ENCODE data around the gene ARHGEF26.
"Not testable (repeated sequence)": the region's sequence is repeated elsewhere in the genome, so short reads cannot be mapped to it uniquely, and the experiment has no call there.

The ARHGEF26 gene

GRCh38 chr3:154120961-154121700 is at the start of gene ARHGEF26:
Gene ARHGEF26 (plus strand): TSS chr3:154121390. CDS start chr3:154121993, 603 bp downstream.
- peak; percentile 60 for DNase-seq (ENCODE audit: low spot score)

DNA sequence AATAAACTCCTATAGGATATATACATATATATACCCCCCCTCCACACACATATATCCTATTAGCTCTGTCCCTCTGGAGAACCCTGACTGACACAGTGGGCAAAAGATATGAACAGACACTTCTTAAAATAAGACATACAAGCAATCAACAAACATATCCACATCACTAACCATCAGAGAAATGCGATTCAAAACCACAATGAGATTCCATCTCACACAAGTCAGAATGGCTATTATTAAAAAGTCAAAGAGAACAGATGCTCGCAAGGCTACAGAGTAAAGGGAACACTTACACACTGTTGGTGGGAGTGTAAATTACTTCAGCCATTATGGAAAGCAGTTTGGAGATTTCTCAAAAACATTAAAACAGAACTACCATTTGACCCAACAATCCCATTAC is 46.2 kb upstream of the ARHGEF26 start:
- no peak for DNase-seq (ENCODE audit: low spot score)

- no peak for DNase-seq (ENCODE audit: low spot score)
These were observed 42.5 kb upstream of the ARHGEF26 start for GRCh38 chr3:154078672-154079071.

DNA sequence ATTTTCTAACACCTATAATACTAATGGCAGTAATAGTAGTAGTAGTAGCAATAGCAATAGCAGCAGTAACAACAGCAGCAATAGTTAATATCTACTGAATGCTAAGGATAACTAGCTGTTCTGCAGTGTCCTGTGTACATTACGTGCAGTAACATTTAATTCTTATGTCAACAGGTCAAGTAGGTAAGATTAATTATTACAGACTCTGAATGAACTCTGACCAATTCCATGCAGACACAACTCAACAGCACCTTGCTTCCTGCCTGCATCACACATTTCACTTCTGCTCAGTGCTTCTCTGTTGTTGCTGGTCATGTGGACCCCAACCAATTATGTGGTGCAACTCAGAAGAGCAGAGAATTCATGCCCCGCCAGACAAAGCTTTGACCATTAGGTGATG is 39.9 kb upstream of the ARHGEF26 start:
- DNase-seq (ENCODE audit: low spot score), result no peak

GRCh38 chr3:154085071-154085470 is 36.1 kb upstream of the ARHGEF26 start:
- no peak for DNase-seq (ENCODE audit: low spot score)

DNA sequence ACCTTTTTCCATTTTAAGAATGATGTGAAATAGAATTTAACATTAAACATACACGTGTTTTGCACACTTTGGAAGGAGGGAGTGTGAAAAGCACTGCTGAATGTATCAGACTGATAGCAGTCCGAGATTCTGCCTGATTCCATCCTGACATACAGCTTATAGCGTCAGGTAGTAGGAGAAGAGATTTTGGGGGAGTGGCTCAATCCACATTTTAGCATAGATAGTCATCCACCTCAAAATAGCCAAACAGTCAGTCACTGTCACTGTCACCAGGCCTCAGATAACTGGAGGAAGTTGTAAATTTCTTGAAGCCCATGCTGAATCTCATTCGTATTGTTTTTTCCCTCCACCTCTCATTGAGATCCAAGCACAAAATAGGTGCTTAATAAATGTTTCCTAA is 35.4 kb upstream of the ARHGEF26 start:
- no peak for DNase-seq (ENCODE audit: low spot score)

DNA sequence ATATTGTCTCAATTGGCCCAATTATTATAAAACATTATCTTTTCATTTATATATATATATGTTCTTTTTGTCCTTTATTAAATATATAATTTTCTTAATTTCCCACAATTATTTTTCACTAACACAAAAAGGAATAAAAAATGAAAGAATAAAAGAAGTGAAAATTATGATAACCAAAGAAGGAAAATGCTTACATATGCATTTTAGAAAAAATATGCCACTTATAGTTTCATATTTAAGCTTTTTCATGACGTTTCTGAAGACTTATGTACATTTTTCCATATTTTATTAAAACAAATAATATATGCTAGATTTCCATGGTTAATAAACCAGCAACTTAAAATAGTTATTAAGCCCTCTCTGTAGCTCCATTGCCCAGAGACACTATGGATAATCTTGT is 34.9 kb upstream of the ARHGEF26 start:
- no peak for DNase-seq (ENCODE audit: low spot score)

DNA sequence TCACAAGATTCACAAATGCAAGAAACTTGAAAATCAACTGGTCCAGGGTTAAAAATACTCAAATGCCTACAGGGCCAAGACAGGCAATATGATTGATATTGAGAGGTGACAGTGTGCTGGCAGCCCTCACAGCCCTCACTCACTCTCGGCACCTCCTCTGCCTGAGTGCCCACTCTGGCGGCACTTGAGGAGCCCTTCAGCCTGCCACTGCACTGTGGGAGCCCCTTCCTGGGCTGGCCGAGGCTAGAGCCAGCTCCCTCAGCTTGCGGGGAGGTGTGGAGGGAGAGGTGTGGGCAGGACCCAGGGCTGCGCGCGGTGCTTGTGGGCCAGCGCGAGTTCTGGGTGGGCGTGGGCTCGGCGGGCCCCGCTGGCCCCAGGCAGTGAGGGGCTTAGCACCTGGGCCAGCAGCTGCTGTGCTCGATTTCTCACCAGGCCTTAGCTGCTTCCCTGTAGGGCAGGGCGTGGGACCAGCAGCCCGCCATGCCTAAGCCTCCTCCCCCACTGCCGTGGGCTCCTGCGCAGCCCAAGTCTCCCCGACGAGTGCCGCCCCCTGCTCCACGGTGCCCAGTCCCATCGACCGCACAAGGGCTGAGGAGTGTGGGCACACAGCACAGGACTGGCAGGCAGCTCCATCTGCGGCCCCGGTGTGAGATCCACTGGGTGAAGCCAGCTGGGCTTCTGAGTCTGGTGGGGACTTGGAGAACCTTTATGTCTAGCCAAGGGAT is 33.3 kb upstream of the ARHGEF26 start:
- DNase-seq (ENCODE audit: low spot score), result not testable (repeated sequence)

DNA sequence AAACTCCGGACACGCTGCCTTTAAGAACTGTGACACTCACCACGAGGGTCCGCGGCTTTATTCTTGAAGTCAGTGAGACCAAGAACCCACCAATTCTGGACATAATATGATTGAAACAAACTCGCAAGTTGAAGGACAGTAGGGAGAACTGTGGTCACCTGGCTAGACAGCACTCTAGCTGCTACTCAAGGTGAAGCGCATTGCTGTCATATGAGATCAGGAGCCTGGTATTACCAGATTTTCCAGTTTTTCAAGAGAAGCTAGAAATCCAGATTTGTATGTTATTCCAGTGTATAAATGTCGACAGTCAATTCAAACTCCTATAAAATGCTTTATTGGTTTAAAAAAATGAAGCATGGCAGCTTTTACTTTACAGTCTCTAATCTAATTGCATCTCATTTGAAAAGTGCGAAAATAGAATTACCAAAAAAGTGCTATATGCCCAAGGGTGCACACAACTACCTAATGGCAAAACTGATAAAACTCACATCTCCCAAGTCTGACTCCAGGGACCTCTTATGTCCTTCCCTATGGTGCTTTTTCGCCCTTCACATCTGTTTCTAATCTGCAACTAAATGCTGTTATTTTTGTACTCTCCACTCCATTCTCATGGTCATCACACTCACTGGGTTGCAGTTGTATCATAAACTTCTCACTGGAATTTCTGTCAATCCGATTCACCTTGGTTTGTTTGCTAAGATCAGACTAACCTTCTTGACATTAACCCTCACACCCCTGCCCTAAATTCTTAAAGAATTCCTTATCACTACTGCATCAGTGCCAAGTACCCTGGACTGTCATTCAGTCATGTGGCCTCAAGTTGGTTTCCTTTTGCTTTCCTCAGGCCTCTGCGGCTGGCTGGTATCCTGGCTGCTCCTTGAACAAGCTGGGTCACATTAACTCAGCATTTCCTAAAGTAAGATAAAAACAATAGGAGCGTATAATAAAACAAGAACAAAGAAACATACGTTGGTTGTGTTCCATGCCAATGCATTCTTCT is 31.5 kb upstream of the ARHGEF26 start:
- DNase-seq (ENCODE audit: low spot score), result no peak

GRCh38 chr3:154094051-154094450 is 27.1 kb upstream of the ARHGEF26 start:
- no peak for DNase-seq (ENCODE audit: low spot score)

DNA sequence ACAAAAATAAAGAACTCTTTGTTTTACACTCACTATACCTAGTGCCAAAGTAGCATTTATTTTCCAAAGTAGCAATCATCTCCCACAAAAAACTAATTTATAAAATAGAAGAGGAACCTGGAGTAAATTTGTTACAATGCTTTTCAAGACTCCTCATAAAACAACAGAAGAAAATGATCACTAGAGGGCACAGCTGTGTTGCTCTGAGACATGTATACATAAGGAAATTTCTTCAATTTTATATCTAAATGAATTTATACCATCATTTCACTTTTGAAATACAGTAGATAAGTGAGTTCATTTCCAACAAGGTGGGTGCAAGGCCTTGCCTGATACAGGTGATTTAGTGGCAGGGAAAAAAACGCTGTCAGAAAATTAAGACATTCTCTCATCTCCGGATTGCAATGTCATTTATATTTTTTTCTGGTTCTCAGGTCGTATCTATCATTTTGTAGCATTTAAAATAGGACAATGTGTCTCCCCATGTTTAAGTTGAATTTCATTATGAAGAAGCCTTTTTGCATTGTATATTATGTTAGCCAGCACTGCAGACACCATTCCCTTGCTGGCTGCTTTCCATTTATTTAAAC is 25.3 kb upstream of the ARHGEF26 start:
- no peak for DNase-seq (ENCODE audit: low spot score)

DNA sequence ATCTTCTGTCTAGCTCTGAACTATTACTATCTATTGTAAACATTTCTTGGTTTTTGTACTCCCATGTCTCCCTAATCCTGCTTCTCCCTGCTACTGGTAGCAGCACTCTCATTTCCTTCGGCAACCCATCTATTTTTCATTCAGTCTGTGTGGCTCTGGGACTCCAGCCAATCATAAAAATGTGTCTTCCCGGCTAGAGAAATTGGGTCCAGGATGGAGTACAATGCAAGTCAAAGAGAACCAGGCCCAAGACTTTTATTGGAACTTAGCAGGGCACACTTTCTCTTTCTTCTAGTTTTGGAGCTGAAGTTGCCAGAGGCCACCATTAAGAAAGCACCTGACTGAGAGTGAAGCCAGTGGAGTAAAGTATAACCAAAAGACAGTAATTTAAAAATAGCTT is 22.8 kb upstream of the ARHGEF26 start:
- DNase-seq (ENCODE audit: low spot score), result no peak

- DNase-seq (ENCODE audit: low spot score), result no peak
These were observed 20.6 kb upstream of the ARHGEF26 start for GRCh38 chr3:154100556-154100955.

DNA sequence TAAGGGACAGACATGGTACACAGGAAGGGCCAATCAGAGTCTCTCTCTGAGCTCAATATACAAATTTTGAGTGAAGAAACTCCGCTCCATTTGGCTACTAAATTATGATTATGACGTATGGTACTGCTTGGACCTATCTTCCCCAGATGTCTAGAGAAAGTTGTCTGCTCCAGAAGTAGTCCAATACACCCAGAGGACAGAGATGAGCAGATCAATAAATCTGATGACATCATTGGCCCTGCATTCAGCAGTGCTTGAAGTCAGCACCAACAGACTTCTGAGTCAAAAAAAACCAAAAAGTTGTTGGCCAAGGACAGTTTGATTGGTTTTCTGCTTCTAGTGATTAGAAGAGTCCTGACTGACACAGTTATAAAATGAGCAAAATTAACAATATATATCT is 19.9 kb upstream of the ARHGEF26 start:
- DNase-seq (ENCODE audit: low spot score), result no peak

- no peak for DNase-seq (ENCODE audit: low spot score)
These were observed 19.0 kb upstream of the ARHGEF26 start for GRCh38 chr3:154102225-154102624.

DNA sequence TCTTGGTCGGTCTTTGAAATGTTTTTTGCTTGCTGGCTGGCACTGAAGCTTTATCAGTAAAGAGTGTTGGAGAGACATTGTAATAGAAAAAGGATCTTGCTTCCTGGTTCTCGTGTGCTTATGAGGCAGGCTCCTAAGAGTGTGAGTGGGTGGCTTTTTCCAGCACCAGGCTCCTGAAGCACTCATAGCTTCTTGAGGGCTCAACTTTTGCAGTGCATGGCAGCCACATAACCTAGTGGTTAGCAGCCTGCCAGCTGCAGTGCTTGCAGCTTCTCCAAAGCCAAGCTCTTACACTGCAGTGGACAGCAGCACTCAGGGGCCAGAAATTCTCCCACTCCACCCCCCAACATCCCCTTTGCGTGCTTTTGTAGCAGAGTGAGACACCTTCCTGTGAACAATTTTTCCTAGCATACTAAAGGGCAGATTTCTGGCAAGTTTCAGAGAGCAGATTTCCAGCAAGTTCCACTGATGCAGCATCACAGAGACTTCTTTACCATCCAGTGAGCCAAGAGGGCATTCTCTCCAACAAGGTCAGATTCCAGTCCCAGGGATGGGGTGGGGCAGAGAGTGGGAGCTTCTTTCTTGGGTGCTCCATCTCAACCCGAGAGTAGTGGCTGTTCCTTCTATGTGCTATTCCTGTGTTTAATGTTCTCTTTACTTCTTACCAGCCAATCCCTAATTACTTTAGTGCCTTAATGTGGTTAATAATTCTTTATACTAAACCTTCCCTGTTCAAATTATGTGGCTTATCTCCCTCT is 15.8 kb upstream of the ARHGEF26 start:
- DNase-seq (ENCODE audit: low spot score), result no peak

DNA sequence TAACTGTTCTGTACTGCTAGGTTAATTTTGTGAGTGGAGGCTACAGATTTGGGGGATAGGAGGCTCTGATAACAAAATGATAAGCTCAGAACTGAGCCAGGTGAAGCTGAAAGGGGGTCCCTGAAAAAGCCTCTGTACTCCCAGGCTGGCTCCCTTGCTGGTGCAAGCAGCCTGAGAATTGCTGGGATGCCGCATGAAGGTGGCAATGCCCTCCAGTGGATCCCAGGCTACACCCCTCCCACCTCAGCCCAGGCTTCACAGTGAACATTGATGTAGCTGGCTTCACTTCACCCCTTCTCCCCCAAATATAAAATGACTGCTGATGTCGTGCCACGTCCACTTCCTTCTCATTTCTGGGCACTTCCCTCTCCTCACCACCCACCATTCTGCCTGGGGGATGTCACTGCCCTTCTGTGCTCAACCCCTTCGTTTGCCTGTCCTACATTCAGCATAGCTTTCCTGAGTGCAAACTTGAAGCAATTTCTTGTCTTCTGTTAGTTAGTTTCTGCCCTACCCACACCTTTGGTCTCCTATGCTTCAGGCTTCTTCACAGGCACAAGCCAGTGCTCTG is 9.7 kb upstream of the ARHGEF26 start:
- DNase-seq (ENCODE audit: low spot score), result no peak

DNA sequence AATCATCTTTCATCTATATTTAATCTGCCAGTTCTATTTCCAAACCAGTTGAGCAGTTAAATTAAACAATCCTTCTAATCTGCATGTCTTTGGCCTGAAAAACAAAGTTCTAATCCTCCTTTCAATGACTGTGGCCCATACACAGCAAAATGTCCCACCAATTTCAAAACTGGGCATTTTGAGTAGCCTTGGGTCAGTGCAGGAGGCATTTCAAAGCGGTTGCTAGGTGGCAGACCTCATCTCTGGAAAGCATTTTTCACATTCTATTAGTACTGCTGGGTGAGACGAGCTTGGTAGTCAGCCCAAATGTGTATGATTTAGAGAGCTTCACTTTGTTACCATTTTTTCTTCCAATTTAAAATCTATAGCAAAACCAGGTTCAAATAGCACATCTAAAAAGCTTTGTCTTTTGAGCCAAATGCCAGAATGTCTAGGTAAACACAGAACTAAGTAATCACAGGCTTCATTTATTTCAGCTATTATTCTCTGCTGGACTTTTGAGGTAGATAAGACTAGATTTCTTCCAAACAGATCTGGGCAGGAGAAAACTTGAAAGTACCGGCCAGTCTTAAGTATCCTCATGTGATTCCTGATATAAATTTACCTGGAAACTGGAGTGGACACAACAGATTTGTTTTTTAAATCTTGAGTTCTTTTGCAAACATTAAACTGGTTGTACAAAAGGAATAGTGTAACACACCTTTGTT is 8.9 kb upstream of the ARHGEF26 start:
- DNase-seq (ENCODE audit: low spot score), result no peak

DNA sequence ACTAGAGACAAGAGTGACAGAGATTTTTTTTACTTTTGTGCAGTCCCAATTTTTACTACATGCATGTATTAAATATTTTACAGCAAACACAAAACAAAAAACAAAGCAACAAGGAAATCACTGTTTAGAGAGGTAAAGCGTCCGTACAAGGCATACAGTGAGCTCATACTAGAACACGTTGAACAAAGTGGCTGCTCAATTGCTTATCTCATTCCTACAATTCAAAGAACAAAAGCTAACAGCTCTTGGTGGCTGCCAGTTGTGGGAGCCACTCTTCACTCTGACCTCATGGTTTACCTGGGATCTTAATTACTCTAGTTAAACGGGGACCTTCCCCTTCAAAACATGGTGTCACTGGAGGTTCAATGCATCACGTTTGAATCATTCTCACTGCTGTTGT is 7.6 kb upstream of the ARHGEF26 start:
- no peak for DNase-seq (ENCODE audit: low spot score)

- no peak for DNase-seq (ENCODE audit: low spot score)
These were observed 5.9 kb upstream of the ARHGEF26 start for GRCh38 chr3:154115332-154115731.
